ENCODE results near the gene RWDD2A. TPM values are rescaled to one million over a fixed set of nuclear protein-coding genes. Genes with fewer than 3 reads are reported as not detected.

RWDD2A gene
- total and polyA plus RNA-seq, 9 of the 15 experiments (the other 6 are each of a cell fraction or from before 2014, with no cell fraction given), result 1.6 to 4.7 (median 2.1) TPM

DNA sequence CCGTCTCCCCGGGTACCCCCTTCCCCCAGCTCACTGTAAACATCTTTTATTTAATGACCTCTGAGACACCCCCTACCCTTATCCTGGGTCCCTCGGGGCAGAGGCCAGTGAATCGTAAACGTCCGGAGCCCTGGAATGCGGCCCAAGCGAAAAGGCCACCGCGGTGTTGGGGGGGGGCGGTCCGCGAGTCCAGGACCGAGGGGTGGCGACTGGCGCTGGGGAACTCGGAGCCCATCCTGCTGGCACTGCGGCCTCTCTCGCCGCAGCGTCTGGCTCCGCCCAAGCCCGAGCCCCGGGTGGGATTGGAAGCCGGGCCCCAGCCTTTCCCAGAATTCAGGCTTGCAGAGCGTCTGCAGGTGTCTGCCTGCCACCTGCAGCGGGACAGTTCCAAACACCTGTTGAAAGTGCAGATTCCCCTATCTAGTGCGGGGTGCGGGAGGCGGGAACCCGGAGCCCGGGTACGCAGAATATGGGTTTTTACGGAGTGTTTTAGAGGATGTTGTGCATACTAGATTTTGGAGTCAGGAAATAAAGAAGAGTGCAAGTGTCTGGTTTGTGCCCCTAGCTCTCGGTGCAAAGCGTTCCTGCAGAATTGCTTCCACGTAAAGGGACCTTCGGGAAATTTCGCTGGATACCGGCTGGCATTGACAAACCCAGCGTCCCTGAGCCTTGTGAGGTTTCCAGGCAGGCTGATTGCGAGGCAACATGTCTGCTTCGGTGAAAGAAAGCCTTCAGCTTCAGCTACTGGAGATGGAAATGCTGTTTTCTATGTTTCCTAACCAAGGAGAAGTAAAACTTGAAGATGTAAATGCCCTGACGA, 800 bp downstream of the RWDD2A start:
- H3K36me3 ChIP-seq (ENCODE audit: control insufficient read depth, insufficient read depth, low read length), result peaks cover 32% of the 10 kb centered on the region
- 0 out of 2 replicates have a peak, but pooled peaks cover 3% of the 10 kb centered on the region for H4K20me1 ChIP-seq (replicated peaks; ENCODE audit: control insufficient read depth, insufficient read depth, low read length)
- no peaks in the 10 kb centered on the region for H3K9me3 ChIP-seq (replicated peaks; ENCODE audit: control insufficient read depth, insufficient read depth, low read depth, low read length)
- peak; percentile 60 for ATAC-seq
- H3K4me2 ChIP-seq (ENCODE audit: insufficient read depth, low read length), result peak overlapping the region; percentile 88
- H3K4me3 ChIP-seq, result peak overlapping the region; percentile 97
- H3K9me1 ChIP-seq (ENCODE audit: control insufficient read depth, insufficient read depth, low read length), result no peaks in the 10 kb centered on the region
- FAIRE-seq, result no peak
- H3K27ac ChIP-seq (ENCODE audit: extremely low read depth, low read depth, low read length), result peak overlapping the region; percentile 87; the same call in 2 of the 3 replicates
- no peaks in the 10 kb centered on the region for H3K27me3 ChIP-seq (ENCODE audit: control insufficient read depth in 2 of 2, insufficient read depth in 2 of 2, low read length in 2 of 2)
- peaks cover 6 to 14% of the 10 kb centered on the region in 2 experiments; a peak in 4 of 5 replicates for H3K4me1 ChIP-seq (replicated peaks in 1 of 2; ENCODE audit: control insufficient read depth in 2 of 2, insufficient read depth in 2 of 2, low read length in 2 of 2)
- intact Hi-C loops (cut with micrococcal nuclease) (loop anchor here (2.0 kb wide), 1 partner anchor 125 kb away; no protein-coding TSS in a partner anchor), in situ Hi-C loops (cut with MboI) (loop anchor here (25.0 kb wide), 1 partner anchor 957 kb away; the partner anchor contains the start of gene IBTK)
- no TSS peak for BruUV-seq (replicated peaks)
- ChIA-PET POLR2A (interaction anchor here (0.6 to 1.0 kb wide), 3 partner anchors 10 to 1013 kb away, joined by 3 read pairs; no protein-coding TSS in a partner anchor), CTCF (ENCODE audit: low intra/inter-chr PET ratio) (no interaction called here)
- H3K9ac ChIP-seq (ENCODE audit: insufficient read depth in 1 of 2, low read depth in 2 of 2, low read length in 2 of 2), result peak overlapping the region; percentile 85 to 92
- peak overlapping the region; percentile 98 for H2AFZ ChIP-seq (ENCODE audit: low read depth, low read length)
- WGBS (ENCODE audit: insufficient coverage, low coverage, missing lambda C conversion rate), result 15% methylated on average over 35 of the region's 44 CpGs
- peak; percentile 28 to 63 (median 55) for DNase-seq (ENCODE audit: extremely low read depth in 1 of 4, low spot score in 3 of 4)
- H3K79me2 ChIP-seq (ENCODE audit: control insufficient read depth, insufficient read depth, low read length), result peaks cover 41% of the 10 kb centered on the region
- TF ChIP-seq PTBP1 (IDR thresholded peaks at IDR 0.05; ENCODE audit: low read depth, low read length), result no peak
- no peak for TF ChIP-seq TBP (optimal IDR thresholded peaks at IDR 0.05; ENCODE audit: low read depth, low read length)
- no peak for TF ChIP-seq ZEB2 (IDR thresholded peaks at IDR 0.05)
- TF ChIP-seq, protein P1, sequence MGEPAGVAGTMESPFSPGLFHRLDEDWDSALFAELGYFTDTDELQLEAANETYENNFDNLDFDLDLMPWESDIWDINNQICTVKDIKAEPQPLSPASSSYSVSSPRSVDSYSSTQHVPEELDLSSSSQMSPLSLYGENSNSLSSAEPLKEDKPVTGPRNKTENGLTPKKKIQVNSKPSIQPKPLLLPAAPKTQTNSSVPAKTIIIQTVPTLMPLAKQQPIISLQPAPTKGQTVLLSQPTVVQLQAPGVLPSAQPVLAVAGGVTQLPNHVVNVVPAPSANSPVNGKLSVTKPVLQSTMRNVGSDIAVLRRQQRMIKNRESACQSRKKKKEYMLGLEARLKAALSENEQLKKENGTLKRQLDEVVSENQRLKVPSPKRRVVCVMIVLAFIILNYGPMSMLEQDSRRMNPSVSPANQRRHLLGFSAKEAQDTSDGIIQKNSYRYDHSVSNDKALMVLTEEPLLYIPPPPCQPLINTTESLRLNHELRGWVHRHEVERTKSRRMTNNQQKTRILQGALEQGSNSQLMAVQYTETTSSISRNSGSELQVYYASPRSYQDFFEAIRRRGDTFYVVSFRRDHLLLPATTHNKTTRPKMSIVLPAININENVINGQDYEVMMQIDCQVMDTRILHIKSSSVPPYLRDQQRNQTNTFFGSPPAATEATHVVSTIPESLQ (CRISPR knock-in tag; IDR thresholded peaks at IDR 0.05), result 0 out of 2 replicates have a peak, but pooled peaks have one; percentile 35
- no peak for TF ChIP-seq RBM34 (IDR thresholded peaks at IDR 0.05; ENCODE audit: borderline replicate concordance, insufficient read depth, low read length)
- no peak for TF ChIP-seq ILK (tag; IDR thresholded peaks at IDR 0.05; ENCODE audit: borderline replicate concordance, low read depth)
- TF ChIP-seq, protein P2, sequence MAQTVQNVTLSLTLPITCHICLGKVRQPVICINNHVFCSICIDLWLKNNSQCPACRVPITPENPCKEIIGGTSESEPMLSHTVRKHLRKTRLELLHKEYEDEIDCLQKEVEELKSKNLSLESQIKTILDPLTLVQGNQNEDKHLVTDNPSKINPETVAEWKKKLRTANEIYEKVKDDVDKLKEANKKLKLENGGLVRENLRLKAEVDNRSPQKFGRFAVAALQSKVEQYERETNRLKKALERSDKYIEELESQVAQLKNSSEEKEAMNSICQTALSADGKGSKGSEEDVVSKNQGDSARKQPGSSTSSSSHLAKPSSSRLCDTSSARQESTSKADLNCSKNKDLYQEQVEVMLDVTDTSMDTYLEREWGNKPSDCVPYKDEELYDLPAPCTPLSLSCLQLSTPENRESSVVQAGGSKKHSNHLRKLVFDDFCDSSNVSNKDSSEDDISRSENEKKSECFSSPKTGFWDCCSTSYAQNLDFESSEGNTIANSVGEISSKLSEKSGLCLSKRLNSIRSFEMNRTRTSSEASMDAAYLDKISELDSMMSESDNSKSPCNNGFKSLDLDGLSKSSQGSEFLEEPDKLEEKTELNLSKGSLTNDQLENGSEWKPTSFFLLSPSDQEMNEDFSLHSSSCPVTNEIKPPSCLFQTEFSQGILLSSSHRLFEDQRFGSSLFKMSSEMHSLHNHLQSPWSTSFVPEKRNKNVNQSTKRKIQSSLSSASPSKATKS (CRISPR knock-in tag; IDR thresholded peaks at IDR 0.05), result no peak
- TF ChIP-seq DNMT1 (IDR thresholded peaks at IDR 0.05), result no peak
- no peak for TF ChIP-seq ZNF764 (CRISPR knock-in tag; IDR thresholded peaks at IDR 0.05; ENCODE audit: low read depth)
- no peak for TF ChIP-seq ZNF174 (CRISPR knock-in tag; IDR thresholded peaks at IDR 0.05)
- TF ChIP-seq NR1H2 (CRISPR knock-in tag; IDR thresholded peaks at IDR 0.05), result 0 out of 2 replicates have a peak, but pooled peaks have one; percentile 38
- no peak for TF ChIP-seq ARID1B (IDR thresholded peaks at IDR 0.05)
- no peak for TF ChIP-seq POLR3G (IDR thresholded peaks at IDR 0.05; ENCODE audit: extremely low read depth, insufficient read length, insufficient replicate concordance)
- no peak for TF ChIP-seq DACH1 (IDR thresholded peaks at IDR 0.05; ENCODE audit: partially characterized antibody)
- TF ChIP-seq, protein P3, sequence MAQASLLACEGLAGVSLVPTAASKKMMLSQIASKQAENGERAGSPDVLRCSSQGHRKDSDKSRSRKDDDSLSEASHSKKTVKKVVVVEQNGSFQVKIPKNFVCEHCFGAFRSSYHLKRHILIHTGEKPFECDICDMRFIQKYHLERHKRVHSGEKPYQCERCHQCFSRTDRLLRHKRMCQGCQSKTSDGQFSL (CRISPR knock-in tag; IDR thresholded peaks at IDR 0.05), result peak; percentile 93
- TF ChIP-seq, protein P3 (tag; IDR thresholded peaks at IDR 0.05), result peak in 1 of 2 experiments; percentile 77; a peak in 2 of 4 replicates
- peak; percentile 51 for TF ChIP-seq PCBP1 (IDR thresholded peaks at IDR 0.05; ENCODE audit: low read depth, low read length, poor library complexity, severe bottlenecking)

All from K562 (cell line).